CD4-positive, alpha-beta T cell treated with Interleukin-17A for 4 hours (primary cell): Measurements from ENCODE around the gene PALD1.

Experiments
- DNase-seq: peaks from one replicate; pipeline ENCODE4 v3.0.0-alpha.2; 2020; ENCODE audit warnings: mixed read lengths

PALD1 gene

GRCh38 chr10:70558871-70559810, 80.6 kb downstream of the PALD1 start:
- peak; percentile 69 for DNase-seq

- DNase-seq = no peak
Observed at GRCh38 chr10:70559861-70560260, 81.3 kb downstream of the PALD1 start.

GRCh38 chr10:70560511-70560941, 82.0 kb downstream of the PALD1 start:
- DNase-seq = no peak

- no peak for DNase-seq
Observed at GRCh38 chr10:70561070-70561469, 82.5 kb downstream of the PALD1 start.

GRCh38 chr10:70561558-70561957, 83.0 kb downstream of the PALD1 start:
- DNase-seq = no peak

GRCh38 chr10:70562036-70562755, 83.6 kb downstream of the PALD1 start:
- no peak for DNase-seq

- DNase-seq = no peak
Observed at GRCh38 chr10:70563230-70563629, 84.7 kb downstream of the PALD1 start.

GRCh38 chr10:70564113-70564725, 85.7 kb downstream of the PALD1 start:
- no peak for DNase-seq

GRCh38 chr10:70564901-70565351, 86.4 kb downstream of the PALD1 start:
- no peak for DNase-seq

- no peak for DNase-seq
Observed at GRCh38 chr10:70565556-70566514, 87.3 kb downstream of the PALD1 start.

GRCh38 chr10:70566515-70567290, 88.1 kb downstream of the PALD1 start:
- DNase-seq = no peak

- DNase-seq = no peak
Observed at GRCh38 chr10:70567603-70568002, 89.0 kb downstream of the PALD1 start.

- no peak for DNase-seq
Observed at GRCh38 chr10:70568113-70568512, 89.5 kb downstream of the PALD1 start.

GRCh38 chr10:70568781-70569495, 90.4 kb downstream of the PALD1 start:
- DNase-seq = no peak

GRCh38 chr10:70571236-70571635, 92.7 kb downstream of the PALD1 start:
- DNase-seq = no peak

GRCh38 chr10:70571636-70572439, 93.3 kb downstream of the PALD1 start:
- DNase-seq = no peak

GRCh38 chr10:70573599-70574506, 95.3 kb downstream of the PALD1 start:
- DNase-seq = no peak

GRCh38 chr10:70575486-70575873, 96.9 kb downstream of the PALD1 start:
- no peak for DNase-seq
